ENCODE results near the gene CAPN12.

Gene CAPN12

DNA sequence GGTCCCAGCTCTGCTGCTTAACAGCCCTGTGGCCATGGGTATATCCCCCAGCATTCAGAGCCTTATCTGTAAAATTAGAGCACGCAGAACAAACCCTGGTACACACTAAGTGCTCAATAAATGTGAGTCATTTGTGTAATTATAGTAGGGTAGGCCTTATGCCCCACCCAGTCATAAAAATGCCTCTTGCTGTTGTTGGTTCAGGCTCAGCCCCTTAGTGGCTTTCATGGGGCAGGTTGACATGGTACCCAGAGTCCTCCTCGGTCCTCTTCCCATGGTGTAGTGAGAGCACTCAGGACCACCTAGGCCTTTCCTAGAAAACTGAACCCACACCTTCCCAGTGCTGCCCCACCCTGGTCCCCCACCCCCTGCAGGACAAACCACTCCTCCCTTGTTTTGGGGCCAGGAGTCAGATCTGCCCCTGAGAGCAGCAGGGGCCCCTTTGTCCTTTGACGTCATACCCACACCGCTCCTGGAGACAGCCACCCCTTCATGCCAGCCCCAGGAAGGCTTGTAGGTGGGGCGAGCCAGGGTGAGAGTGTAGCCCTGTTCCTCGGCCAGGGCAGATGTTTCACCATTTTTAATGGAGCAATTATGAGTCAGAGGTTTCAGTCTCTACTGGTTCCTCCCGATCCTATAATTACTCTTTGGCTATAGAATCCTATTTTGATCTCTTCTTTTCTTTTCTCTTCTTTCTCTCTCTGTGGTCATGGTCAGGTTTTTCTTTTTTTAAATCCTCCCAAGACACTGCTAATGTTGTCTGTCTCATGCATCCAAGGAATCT is 60.0 kb downstream of the CAPN12 start:
- Histone ChIP-seq H3K36me3 (ENCODE audit: insufficient read depth, low read depth, low read length) (0 out of 2 replicates have a peak, but pooled peaks cover 4% of the 10 kb centered on the region), H3K4me1 (ENCODE audit: insufficient read depth, low read length) (peaks cover 40% of the 10 kb centered on the region), H3K9ac (ENCODE audit: low read depth, low read length) (peak overlapping the region; percentile 72; the same call in 1 of the 2 replicates), H3K4me3 (ENCODE audit: low read length) (no peak overlapping the region), H3K27ac (ENCODE audit: low read length) (peak overlapping the region; percentile 97), H3K27me3 (ENCODE audit: insufficient read depth, low read length) (no peaks in the 10 kb centered on the region), H3K9me3 (ENCODE audit: insufficient read depth, low read depth, low read length) (no peaks in the 10 kb centered on the region)

GRCh38 chr19:38683393-38684077 is 60.7 kb downstream of the CAPN12 start:
- H3K27me3 ChIP-seq (ENCODE audit: insufficient read depth, low read length), result no peaks in the 10 kb centered on the region
- peak overlapping the region; percentile 97 for H3K27ac ChIP-seq (ENCODE audit: low read length)
- no peak overlapping the region; the same call in 1 of the 2 replicates for H3K4me3 ChIP-seq (ENCODE audit: low read length)
- H3K4me1 ChIP-seq (ENCODE audit: insufficient read depth, low read length), result peaks cover 40% of the 10 kb centered on the region
- peak overlapping the region; percentile 72; the same call in 1 of the 2 replicates for H3K9ac ChIP-seq (ENCODE audit: low read depth, low read length)
- H3K9me3 ChIP-seq (ENCODE audit: insufficient read depth, low read depth, low read length), result no peaks in the 10 kb centered on the region
- H3K36me3 ChIP-seq (ENCODE audit: insufficient read depth, low read depth, low read length), result 0 out of 2 replicates have a peak, but pooled peaks cover 5% of the 10 kb centered on the region

DNA sequence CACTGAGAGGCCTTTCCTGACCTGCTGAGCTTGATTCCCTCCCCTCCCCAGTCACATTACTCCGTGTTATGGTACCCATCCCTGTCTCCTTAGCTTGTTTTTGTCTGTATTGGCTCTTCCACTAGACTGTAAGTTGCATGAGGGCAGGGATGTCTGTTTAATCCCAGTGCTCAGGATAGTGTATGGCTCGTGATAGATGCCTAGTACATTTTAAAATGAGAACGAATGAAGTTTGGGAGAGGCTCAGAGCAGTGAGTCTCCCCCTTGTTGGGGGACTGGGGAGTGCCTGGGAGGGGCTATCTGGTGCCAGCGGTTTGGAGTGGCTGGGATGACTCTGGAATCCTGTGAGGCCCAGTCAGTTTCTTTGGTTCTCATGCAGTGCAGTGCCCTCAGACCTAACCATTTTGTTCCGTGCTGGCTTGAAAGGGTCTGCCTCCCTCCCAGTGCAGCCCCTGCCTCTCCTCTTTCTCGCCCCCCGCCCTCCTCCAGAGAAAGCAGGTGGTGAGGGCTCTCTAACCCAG is 61.3 kb downstream of the CAPN12 start:
- peaks cover 43% of the 10 kb centered on the region for H3K4me1 ChIP-seq (ENCODE audit: insufficient read depth, low read length)
- H3K9ac ChIP-seq (ENCODE audit: low read depth, low read length), result peak overlapping the region; percentile 72; the same call in 1 of the 2 replicates
- H3K36me3 ChIP-seq (ENCODE audit: insufficient read depth, low read depth, low read length), result 0 out of 2 replicates have a peak, but pooled peaks cover 5% of the 10 kb centered on the region
- H3K9me3 ChIP-seq (ENCODE audit: insufficient read depth, low read depth, low read length), result no peaks in the 10 kb centered on the region
- H3K27ac ChIP-seq (ENCODE audit: low read length), result peak overlapping the region; percentile 97
- H3K27me3 ChIP-seq (ENCODE audit: insufficient read depth, low read length), result no peaks in the 10 kb centered on the region
- H3K4me3 ChIP-seq (ENCODE audit: low read length), result no peak overlapping the region

DNA sequence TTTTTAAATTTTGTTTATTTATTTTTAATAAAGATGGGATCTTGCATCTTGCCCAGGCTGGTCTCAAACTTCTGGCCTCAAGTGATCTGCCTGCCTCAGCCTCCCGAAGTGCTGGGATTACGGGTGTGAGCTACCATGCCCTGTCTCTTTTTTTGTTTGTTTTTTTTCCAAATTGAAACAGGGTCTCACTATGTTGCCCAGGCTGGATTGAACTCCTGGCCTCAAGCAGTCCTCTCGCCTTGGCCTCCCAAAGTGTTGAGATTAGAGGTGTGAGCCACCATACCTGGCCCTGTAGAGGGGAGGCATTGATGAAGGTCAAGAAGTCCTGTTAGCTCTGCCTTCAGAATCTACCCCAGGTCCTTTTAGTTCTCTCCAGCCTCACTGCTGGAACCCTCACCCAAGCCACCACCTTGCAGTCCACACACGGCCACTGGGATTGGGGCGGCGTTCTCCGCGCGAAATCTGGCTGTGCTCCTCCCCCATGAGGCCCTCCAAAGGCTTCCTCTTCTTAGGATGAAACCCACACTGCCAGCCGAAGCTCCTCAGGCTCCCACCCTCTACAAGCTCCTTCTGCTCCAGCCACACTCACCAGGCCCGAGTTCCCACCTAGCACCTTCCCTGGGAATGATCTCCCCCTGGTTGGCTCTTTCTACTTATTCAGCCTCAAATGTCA is 61.9 kb downstream of the CAPN12 start:
- Histone ChIP-seq H3K9me3 (ENCODE audit: insufficient read depth, low read depth, low read length) (no peaks in the 10 kb centered on the region), H3K4me3 (ENCODE audit: low read length) (no peak overlapping the region), H3K9ac (ENCODE audit: low read depth, low read length) (peak overlapping the region; percentile 72; the same call in 1 of the 2 replicates), H3K27ac (ENCODE audit: low read length) (peak overlapping the region; percentile 97), H3K36me3 (ENCODE audit: insufficient read depth, low read depth, low read length) (peaks cover 7% of the 10 kb centered on the region; the same call in 1 of the 2 replicates), H3K4me1 (ENCODE audit: insufficient read depth, low read length) (peaks cover 43% of the 10 kb centered on the region), H3K27me3 (ENCODE audit: insufficient read depth, low read length) (no peaks in the 10 kb centered on the region)
